Common myeloid progenitor, CD34-positive (primary cell): ENCODE results near the gene CACNA1A.
A peak's percentile ranks its signal among the peaks of the same experiment; 100 is the strongest.
"Not testable (repeated sequence)": the region's sequence is repeated elsewhere in the genome, so short reads cannot be mapped to it uniquely, and the experiment has no call there.

Experiments used
- CTCF ChIA-PET: fragments of 350-600 bp; sonication (Branson Sonifier 250); formaldehyde crosslinking; loops from one replicate; lab custom pipeline; 2021; ENCODE audit warnings: antibody characterized with exemption; lab: Charles Lee
- POLR2A ChIA-PET: fragments of 350-600 bp; sonication (Branson Sonifier 250); formaldehyde crosslinking; loops from one replicate; lab custom pipeline; 2021; ENCODE audit warnings: antibody characterized with exemption; lab: Charles Lee
- DNase-seq, 3 donors: peaks; one replicate each; pipeline versions ENCODE4 v3.0.0 to v3.0.0-alpha.2; 2013
- H3K27ac ChIP-seq, 2 experiments: 1 replicate in 1 of 2; 2 replicates in 1 of 2; pipeline ENCODE4 v1.7.0; 2013; ENCODE audit warnings: inconsistent platforms in 2 of 2, low read length in 2 of 2, mild to moderate bottlenecking in 2 of 2, low read depth in 1 of 2, moderate library complexity in 1 of 2; ENCODE audit not compliant: severe bottlenecking in 2 of 2, insufficient read depth in 1 of 2, poor library complexity in 1 of 2
- H3K27me3 ChIP-seq, 5 experiments: replicated peaks in 2 of 5; 1 replicate in 3 of 5; 2 replicates in 2 of 5; pipeline versions ENCODE4 v1.6.1 to v1.7.0; 2013; ENCODE audit warnings: low read length in 4 of 5, mild to moderate bottlenecking in 2 of 5, moderate library complexity in 2 of 5, inconsistent platforms in 1 of 5; ENCODE audit not compliant: insufficient read depth in 5 of 5, control insufficient read depth in 4 of 5
- H3K36me3 ChIP-seq, 4 experiments: 1 replicate in 2 of 4; 2 replicates in 2 of 4; pipeline versions ENCODE4 v1.6.1 to v1.7.0; 2013; ENCODE audit warnings: low read length in 3 of 4, control low read depth in 1 of 4, mild to moderate bottlenecking in 1 of 4; ENCODE audit not compliant: control insufficient read depth in 4 of 4, insufficient read depth in 4 of 4
- H3K4me1 ChIP-seq, 4 experiments: 1 replicate in 3 of 4; 2 replicates in 1 of 4; pipeline versions ENCODE4 v1.6.1 to v1.7.1; 2013; ENCODE audit warnings: low read length in 3 of 4, mild to moderate bottlenecking in 3 of 4, control low read depth in 1 of 4, inconsistent platforms in 1 of 4, moderate library complexity in 1 of 4; ENCODE audit not compliant: control insufficient read depth in 4 of 4, insufficient read depth in 4 of 4; ENCODE audit errors: control extremely low read depth in 1 of 4
- H3K4me3 ChIP-seq, 7 experiments: 1 replicate in 4 of 7; 2 replicates in 3 of 7; pipeline versions ENCODE4 v1.5.1 to v1.7.0; 2013; ENCODE audit warnings: mild to moderate bottlenecking in 7 of 7, low read length in 6 of 7, moderate library complexity in 6 of 7, inconsistent platforms in 2 of 7, low read depth in 2 of 7, control low read depth in 1 of 7; ENCODE audit not compliant: insufficient read depth in 4 of 7, control insufficient read depth in 1 of 7; ENCODE audit errors: extremely low read depth in 1 of 7
- H3K9me3 ChIP-seq, 5 experiments: 1 replicate in 4 of 5; 2 replicates in 1 of 5; pipeline versions ENCODE4 v1.6.1 to v1.7.1; 2013; ENCODE audit warnings: low read length in 4 of 5, mild to moderate bottlenecking in 2 of 5, inconsistent platforms in 1 of 5, low read depth in 1 of 5, moderate library complexity in 1 of 5; ENCODE audit not compliant: control insufficient read depth in 4 of 5, insufficient read depth in 2 of 5; ENCODE audit errors: control extremely low read depth in 1 of 5
- WGBS: methylation state at CpG from one replicate; pipeline ENCODE4 v1.1.5; 2013; ENCODE audit not compliant: insufficient coverage; 5-methylcytosine and 5-hydroxymethylcytosine counted together

Gene CACNA1A

GRCh38 chr19:13185763-13186657, 320.3 kb downstream of the CACNA1A start:
- whole genome bisulfite sequencing: 98% methylated on average over 20 of the region's 22 CpGs
- DNase-seq, H3K36me3 ChIP-seq, H3K27ac ChIP-seq, H3K9me3 ChIP-seq, H3K27me3 ChIP-seq, H3K4me3 ChIP-seq: not testable (repeated sequence)
- ChIA-PET CTCF (interaction anchor here (0.8 to 1.7 kb wide), 2 partner anchors 17 to 30 kb away, joined by 3 to 4 read pairs; no protein-coding TSS in a partner anchor), POLR2A (interaction anchor here (0.6 to 1.6 kb wide), 2 partner anchors 31 to 47 kb away, joined by 3 to 7 read pairs; no protein-coding TSS in a partner anchor)
- H3K4me1 ChIP-seq: peaks cover 0 to 13% (median 13%) of the 10 kb centered on the region in 4 experiments

- H3K27me3 ChIP-seq, H3K9me3 ChIP-seq, H3K36me3 ChIP-seq, H3K27ac ChIP-seq, POLR2A ChIA-PET, DNase-seq, H3K4me3 ChIP-seq: not testable (repeated sequence)
- WGBS: 97% methylated on average over 22 of the region's 23 CpGs
- peaks cover 0 to 22% (median 19%) of the 10 kb centered on the region in 4 experiments for H3K4me1 ChIP-seq
- CTCF ChIA-PET: interaction anchor here (2.0 kb wide), 1 partner anchor 30 kb away, joined by 7 read pairs; no protein-coding TSS in a partner anchor
These were observed 321.4 kb downstream of the CACNA1A start for GRCh38 chr19:13184926-13185325.

- DNase-seq: peak; percentile 52 to 91 (median 87)
- peak overlapping the region in 1 of 2 experiments; percentile 43 for H3K27ac ChIP-seq
- no peaks in the 10 kb centered on the region for H3K9me3 ChIP-seq
- 5% methylated on average over 4 of the region's 16 CpGs for WGBS
- H3K4me3 ChIP-seq: peak overlapping the region in 2 of 7 experiments; percentile 10 to 28
- no peaks in the 10 kb centered on the region for H3K36me3 ChIP-seq
- POLR2A ChIA-PET: interaction anchor here (1.1 to 2.0 kb wide), 3 partner anchors 14 to 26 kb away, joined by 3 to 12 read pairs (median 10); no protein-coding TSS in a partner anchor
- peaks cover 0 to 22% (median 19%) of the 10 kb centered on the region in 4 experiments for H3K4me1 ChIP-seq
- CTCF ChIA-PET: interaction anchor here (0.6 to 3.6 kb wide), 7 partner anchors 12 to 243 kb away, joined by 3 to 16 read pairs (median 4); no protein-coding TSS in a partner anchor
- no peaks in the 10 kb centered on the region for H3K27me3 ChIP-seq
These were observed 324.4 kb downstream of the CACNA1A start for GRCh38 chr19:13181747-13182388.

GRCh38 chr19:13178291-13178690, 328.0 kb downstream of the CACNA1A start:
- WGBS: 100% methylated on average over 8 of the region's 10 CpGs
- POLR2A ChIA-PET, H3K9me3 ChIP-seq, H3K27ac ChIP-seq, DNase-seq, H3K36me3 ChIP-seq, H3K4me3 ChIP-seq, H3K27me3 ChIP-seq: not testable (repeated sequence)
- H3K4me1 ChIP-seq: peaks cover 0 to 22% (median 20%) of the 10 kb centered on the region in 4 experiments
- CTCF ChIA-PET: interaction anchor here (1.2 to 1.7 kb wide), 2 partner anchors 15 to 17 kb away, joined by 3 read pairs; no protein-coding TSS in a partner anchor

- H3K4me3 ChIP-seq, H3K27ac ChIP-seq, H3K36me3 ChIP-seq, DNase-seq, POLR2A ChIA-PET, H3K9me3 ChIP-seq, H3K27me3 ChIP-seq: not testable (repeated sequence)
- peaks cover 0 to 27% (median 22%) of the 10 kb centered on the region in 4 experiments for H3K4me1 ChIP-seq
- CTCF ChIA-PET: interaction anchor here (1.2 to 1.7 kb wide), 2 partner anchors 15 to 18 kb away, joined by 3 read pairs; no protein-coding TSS in a partner anchor
- WGBS: 100% methylated on average over 1 of the region's 5 CpGs
These were observed 328.7 kb downstream of the CACNA1A start for GRCh38 chr19:13177584-13177983.

GRCh38 chr19:13176345-13176744, 329.9 kb downstream of the CACNA1A start:
- H3K27ac ChIP-seq: no peak overlapping the region
- H3K4me3 ChIP-seq: no peak overlapping the region
- ChIA-PET CTCF (interaction anchor here (1.2 to 1.6 kb wide), 4 partner anchors 12 to 24 kb away, joined by 4 to 5 read pairs (median 4); no protein-coding TSS in a partner anchor), POLR2A (interaction anchor here (1.3 kb wide), 1 partner anchor 21 kb away, joined by 4 read pairs; no protein-coding TSS in a partner anchor)
- H3K27me3 ChIP-seq: no peaks in the 10 kb centered on the region
- no peaks in the 10 kb centered on the region for H3K36me3 ChIP-seq
- 98% methylated on average over 8 of the region's 8 CpGs for WGBS
- peaks cover 0 to 26% (median 18%) of the 10 kb centered on the region in 4 experiments for H3K4me1 ChIP-seq
- H3K9me3 ChIP-seq: no peaks in the 10 kb centered on the region
- no peak for DNase-seq
